ENCODE measurements around the gene MBOAT1.

DNA sequence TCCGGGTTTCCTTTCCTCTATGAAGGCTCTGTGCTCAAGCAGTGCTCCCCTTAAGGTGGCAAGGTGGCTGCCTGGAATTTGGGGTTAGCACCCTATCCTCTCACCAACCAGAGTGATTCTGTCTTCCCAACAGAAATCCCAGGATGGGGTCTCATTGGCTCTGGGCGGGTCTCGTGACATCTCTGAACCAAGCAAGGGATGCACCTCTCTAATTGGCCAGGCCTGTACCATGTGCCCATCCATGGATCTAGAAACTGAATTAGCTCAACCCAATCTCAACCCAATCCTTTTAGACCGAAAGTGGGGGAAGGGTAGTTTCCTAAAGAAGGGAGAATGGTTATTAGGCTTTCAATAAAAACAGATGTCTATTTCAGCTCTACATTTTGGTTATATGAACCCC is 17.6 kb upstream of the MBOAT1 start:
- TF ChIP-seq CCDC6 (CRISPR knock-in tag; IDR thresholded peaks at IDR 0.05) = no peak
- TF ChIP-seq, protein P1, sequence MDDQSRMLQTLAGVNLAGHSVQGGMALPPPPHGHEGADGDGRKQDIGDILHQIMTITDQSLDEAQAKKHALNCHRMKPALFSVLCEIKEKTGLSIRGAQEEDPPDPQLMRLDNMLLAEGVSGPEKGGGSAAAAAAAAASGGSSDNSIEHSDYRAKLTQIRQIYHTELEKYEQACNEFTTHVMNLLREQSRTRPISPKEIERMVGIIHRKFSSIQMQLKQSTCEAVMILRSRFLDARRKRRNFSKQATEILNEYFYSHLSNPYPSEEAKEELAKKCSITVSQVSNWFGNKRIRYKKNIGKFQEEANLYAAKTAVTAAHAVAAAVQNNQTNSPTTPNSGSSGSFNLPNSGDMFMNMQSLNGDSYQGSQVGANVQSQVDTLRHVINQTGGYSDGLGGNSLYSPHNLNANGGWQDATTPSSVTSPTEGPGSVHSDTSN (CRISPR knock-in tag; IDR thresholded peaks at IDR 0.05; ENCODE audit: borderline replicate concordance) = no peak
- TF ChIP-seq JARID2 (CRISPR knock-in tag; IDR thresholded peaks at IDR 0.05; ENCODE audit: insufficient replicate concordance) = no peak
- no peak for TF ChIP-seq SMC3 (IDR thresholded peaks at IDR 0.05; ENCODE audit: low read length)
- no peak for TF ChIP-seq ZSCAN9 (CRISPR knock-in tag; IDR thresholded peaks at IDR 0.05; ENCODE audit: borderline replicate concordance)
- no peak for TF ChIP-seq SP1 (IDR thresholded peaks at IDR 0.05)
- TF ChIP-seq SP1 (CRISPR knock-in tag; IDR thresholded peaks at IDR 0.05) = no peak
- TF ChIP-seq, protein P2, sequence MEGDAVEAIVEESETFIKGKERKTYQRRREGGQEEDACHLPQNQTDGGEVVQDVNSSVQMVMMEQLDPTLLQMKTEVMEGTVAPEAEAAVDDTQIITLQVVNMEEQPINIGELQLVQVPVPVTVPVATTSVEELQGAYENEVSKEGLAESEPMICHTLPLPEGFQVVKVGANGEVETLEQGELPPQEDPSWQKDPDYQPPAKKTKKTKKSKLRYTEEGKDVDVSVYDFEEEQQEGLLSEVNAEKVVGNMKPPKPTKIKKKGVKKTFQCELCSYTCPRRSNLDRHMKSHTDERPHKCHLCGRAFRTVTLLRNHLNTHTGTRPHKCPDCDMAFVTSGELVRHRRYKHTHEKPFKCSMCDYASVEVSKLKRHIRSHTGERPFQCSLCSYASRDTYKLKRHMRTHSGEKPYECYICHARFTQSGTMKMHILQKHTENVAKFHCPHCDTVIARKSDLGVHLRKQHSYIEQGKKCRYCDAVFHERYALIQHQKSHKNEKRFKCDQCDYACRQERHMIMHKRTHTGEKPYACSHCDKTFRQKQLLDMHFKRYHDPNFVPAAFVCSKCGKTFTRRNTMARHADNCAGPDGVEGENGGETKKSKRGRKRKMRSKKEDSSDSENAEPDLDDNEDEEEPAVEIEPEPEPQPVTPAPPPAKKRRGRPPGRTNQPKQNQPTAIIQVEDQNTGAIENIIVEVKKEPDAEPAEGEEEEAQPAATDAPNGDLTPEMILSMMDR (CRISPR knock-in tag; IDR thresholded peaks at IDR 0.05) = no peak
- TF ChIP-seq ZNF138 (CRISPR knock-in tag; IDR thresholded peaks at IDR 0.05; ENCODE audit: low read depth) = no peak
- no peak for TF ChIP-seq MTA1 (CRISPR knock-in tag; IDR thresholded peaks at IDR 0.05; ENCODE audit: borderline replicate concordance)
- TF ChIP-seq, protein P3, sequence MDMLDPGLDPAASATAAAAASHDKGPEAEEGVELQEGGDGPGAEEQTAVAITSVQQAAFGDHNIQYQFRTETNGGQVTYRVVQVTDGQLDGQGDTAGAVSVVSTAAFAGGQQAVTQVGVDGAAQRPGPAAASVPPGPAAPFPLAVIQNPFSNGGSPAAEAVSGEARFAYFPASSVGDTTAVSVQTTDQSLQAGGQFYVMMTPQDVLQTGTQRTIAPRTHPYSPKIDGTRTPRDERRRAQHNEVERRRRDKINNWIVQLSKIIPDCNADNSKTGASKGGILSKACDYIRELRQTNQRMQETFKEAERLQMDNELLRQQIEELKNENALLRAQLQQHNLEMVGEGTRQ (IDR thresholded peaks at IDR 0.05; ENCODE audit: low read depth, low read length) = no peak
- TF ChIP-seq, protein P3 (CRISPR knock-in tag; IDR thresholded peaks at IDR 0.05; ENCODE audit: borderline replicate concordance) = no peak
- TF ChIP-seq ZNF569 (CRISPR knock-in tag; IDR thresholded peaks at IDR 0.05; ENCODE audit: borderline replicate concordance) = no peak
- no peak for TF ChIP-seq ZNF431 (CRISPR knock-in tag; IDR thresholded peaks at IDR 0.05; ENCODE audit: borderline replicate concordance, low read depth)
- TF ChIP-seq ELF1 (CRISPR knock-in tag; IDR thresholded peaks at IDR 0.05) = no peak
- TF ChIP-seq, protein P4, sequence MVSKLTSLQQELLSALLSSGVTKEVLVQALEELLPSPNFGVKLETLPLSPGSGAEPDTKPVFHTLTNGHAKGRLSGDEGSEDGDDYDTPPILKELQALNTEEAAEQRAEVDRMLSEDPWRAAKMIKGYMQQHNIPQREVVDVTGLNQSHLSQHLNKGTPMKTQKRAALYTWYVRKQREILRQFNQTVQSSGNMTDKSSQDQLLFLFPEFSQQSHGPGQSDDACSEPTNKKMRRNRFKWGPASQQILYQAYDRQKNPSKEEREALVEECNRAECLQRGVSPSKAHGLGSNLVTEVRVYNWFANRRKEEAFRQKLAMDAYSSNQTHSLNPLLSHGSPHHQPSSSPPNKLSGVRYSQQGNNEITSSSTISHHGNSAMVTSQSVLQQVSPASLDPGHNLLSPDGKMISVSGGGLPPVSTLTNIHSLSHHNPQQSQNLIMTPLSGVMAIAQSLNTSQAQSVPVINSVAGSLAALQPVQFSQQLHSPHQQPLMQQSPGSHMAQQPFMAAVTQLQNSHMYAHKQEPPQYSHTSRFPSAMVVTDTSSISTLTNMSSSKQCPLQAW (CRISPR knock-in tag; IDR thresholded peaks at IDR 0.05) = no peak

All from HepG2 (cell line).